Breast epithelium (tissue), 4 donors: ENCODE measurements around the gene RCAN1. TPM values are rescaled to one million over a fixed set of nuclear protein-coding genes. Genes with fewer than 3 reads are reported as not detected.
A peak's percentile ranks its signal among the peaks of the same experiment; 100 is the strongest.

Experiments used
- DNase-seq, 2 donors: peaks; one replicate each; pipeline ENCODE4 v3.0.0-alpha.2; 2019; ENCODE audit warnings: low spot score in 2 of 2
- H3K27ac ChIP-seq, 2 donors: fragments of 200-600 bp; sonication (generic) in 1 of 2; one replicate each; pipeline ENCODE4 v1.5.1; 2016 to 2019; ENCODE audit warnings: mild to moderate bottlenecking in 1 of 2
- H3K27me3 ChIP-seq, 2 donors: fragments of 200-600 bp; sonication (generic) in 1 of 2; one replicate each; pipeline versions ENCODE4 v1.5.1 to v1.6.0; 2017 to 2019; ENCODE audit warnings: control low read depth in 1 of 2, mild to moderate bottlenecking in 1 of 2
- H3K36me3 ChIP-seq: fragments of 200-600 bp; one replicate; pipeline ENCODE4 v1.5.1; 2019
- H3K4me1 ChIP-seq, 2 donors: fragments of 200-600 bp; sonication (generic); one replicate each; pipeline ENCODE4 v1.5.1; 2016 to 2019; ENCODE audit warnings: control low read depth in 1 of 2
- H3K4me3 ChIP-seq, 3 donors: fragments of 200-600 bp; sonication (generic); 1 replicate in 2 of 3; 2 replicates in 1 of 3; pipeline ENCODE4 v1.5.1; 2016 to 2019; ENCODE audit warnings: mild to moderate bottlenecking in 3 of 3, moderate library complexity in 2 of 3
- H3K9me3 ChIP-seq, 2 donors: fragments of 200-600 bp; sonication (generic) in 1 of 2; one replicate each; pipeline ENCODE4 v1.5.1; 2016 to 2019; ENCODE audit warnings: control low read depth in 1 of 2
- POLR2A ChIP-seq: fragments of 450-650 bp; IDR thresholded peaks from one replicate; pipeline ENCODE4 v1.6.1; 2016; ENCODE audit warnings: antibody characterized with exemption, mild to moderate bottlenecking, moderate library complexity
- POLR2AphosphoS5 ChIP-seq, 3 donors: sonication (generic); formaldehyde crosslinking; IDR thresholded peaks; one replicate each; pipeline ENCODE4 v1.6.1; 2017; ENCODE audit warnings: antibody characterized with exemption in 3 of 3
- intact Hi-C: fragments of 100-400 bp; cut with DNase I; formaldehyde crosslinking; loops from one replicate; pipeline ENCODE4 v1.15.1; 2023; ENCODE audit warnings: low total_unique reads
- total RNA-seq, 3 donors: library from RNA; depleted of rRNA; stranded (reverse); fragments of >200 nt; gene quantifications; one replicate each; pipeline ENCODE4 v1.1.0, GENCODE V29; 2016
- TF ChIP-seq, protein P1 (sequence below), 3 donors: fragments of 450-650 bp; IDR thresholded peaks; one replicate each; pipeline ENCODE4 v1.5.1; 2016 to 2017; ENCODE audit warnings: antibody characterized with exemption in 3 of 3, mild to moderate bottlenecking in 3 of 3, moderate library complexity in 3 of 3

RCAN1 gene
- 10 to 100 TPM; 30.1 to 73.0 (median 47.9) TPM for total RNA-seq

- no peaks in the 10 kb centered on the region for H3K36me3 ChIP-seq
- H3K27me3 ChIP-seq, result no peaks in the 10 kb centered on the region
- H3K9me3 ChIP-seq, result no peaks in the 10 kb centered on the region
- intact Hi-C loops, result no loop called here
- H3K4me1 ChIP-seq, result peaks cover 0 to 10% of the 10 kb centered on the region in 2 donors
- TF ChIP-seq POLR2AphosphoS5 (IDR thresholded peaks at IDR 0.05) (peak; percentile 53 to 74 (median 64)), POLR2A (no peak)
- TF ChIP-seq, protein P1, sequence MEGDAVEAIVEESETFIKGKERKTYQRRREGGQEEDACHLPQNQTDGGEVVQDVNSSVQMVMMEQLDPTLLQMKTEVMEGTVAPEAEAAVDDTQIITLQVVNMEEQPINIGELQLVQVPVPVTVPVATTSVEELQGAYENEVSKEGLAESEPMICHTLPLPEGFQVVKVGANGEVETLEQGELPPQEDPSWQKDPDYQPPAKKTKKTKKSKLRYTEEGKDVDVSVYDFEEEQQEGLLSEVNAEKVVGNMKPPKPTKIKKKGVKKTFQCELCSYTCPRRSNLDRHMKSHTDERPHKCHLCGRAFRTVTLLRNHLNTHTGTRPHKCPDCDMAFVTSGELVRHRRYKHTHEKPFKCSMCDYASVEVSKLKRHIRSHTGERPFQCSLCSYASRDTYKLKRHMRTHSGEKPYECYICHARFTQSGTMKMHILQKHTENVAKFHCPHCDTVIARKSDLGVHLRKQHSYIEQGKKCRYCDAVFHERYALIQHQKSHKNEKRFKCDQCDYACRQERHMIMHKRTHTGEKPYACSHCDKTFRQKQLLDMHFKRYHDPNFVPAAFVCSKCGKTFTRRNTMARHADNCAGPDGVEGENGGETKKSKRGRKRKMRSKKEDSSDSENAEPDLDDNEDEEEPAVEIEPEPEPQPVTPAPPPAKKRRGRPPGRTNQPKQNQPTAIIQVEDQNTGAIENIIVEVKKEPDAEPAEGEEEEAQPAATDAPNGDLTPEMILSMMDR (IDR thresholded peaks at IDR 0.05), result peak in 1 of 3 donors; percentile 12
- H3K4me3 ChIP-seq, result peak within 1 kb of the TSS; percentile 68 to 91 (median 82)
- peak within 1 kb of the TSS; percentile 86 to 93 for H3K27ac ChIP-seq
- peak; percentile 85 to 88 for DNase-seq
These were observed at the start of gene RCAN1 for GRCh38 chr21:34614628-34615486. Gene RCAN1, minus strand, starts transcription at chr21:34615113. Its CDS starts 102 bp downstream, at chr21:34615011.

- no peaks in the 10 kb centered on the region for H3K4me1 ChIP-seq
- TF ChIP-seq POLR2AphosphoS5 (IDR thresholded peaks at IDR 0.05) (no peak), POLR2A (no peak)
- TF ChIP-seq, protein P1 (IDR thresholded peaks at IDR 0.05), result no peak
- intact Hi-C loops, result no loop called here
- no peaks in the 10 kb centered on the region for H3K36me3 ChIP-seq
- DNase-seq, result no peak
- no peak overlapping the region for H3K4me3 ChIP-seq
- H3K9me3 ChIP-seq, result peaks cover 9 to 17% of the 10 kb centered on the region in 2 donors
- no peak overlapping the region for H3K27ac ChIP-seq
- H3K27me3 ChIP-seq, result no peaks in the 10 kb centered on the region
These were observed 46.9 kb upstream of the RCAN1 start for GRCh38 chr21:34661848-34662247.

DNA sequence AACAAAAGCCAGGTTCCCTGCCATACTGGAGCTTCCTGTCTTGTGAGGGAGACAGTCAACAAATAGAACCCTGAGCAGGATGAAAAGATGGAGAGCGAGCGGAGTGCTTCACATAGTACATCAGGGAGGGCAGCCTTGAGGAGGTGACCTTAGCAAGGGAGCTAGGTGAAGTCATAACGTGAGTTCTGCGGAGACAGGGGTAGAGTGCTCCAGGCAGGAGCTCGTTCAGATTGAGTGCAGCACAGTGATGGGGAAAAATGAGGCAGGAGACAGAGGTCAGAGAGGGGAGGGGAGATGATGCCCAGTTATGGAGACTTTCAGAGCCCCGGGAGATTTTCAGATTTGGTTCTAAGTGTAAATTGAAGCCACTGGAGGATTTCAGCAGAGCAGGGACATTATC lies 38.6 kb upstream of the RCAN1 start:
- Histone ChIP-seq H3K4me3 (no peak overlapping the region), H3K9me3 (peaks cover 0 to 8% of the 10 kb centered on the region in 2 donors)
- intact Hi-C loops, result no loop called here

GRCh38 chr21:34651642-34652041 lies 36.7 kb upstream of the RCAN1 start:
- TF ChIP-seq POLR2AphosphoS5 (IDR thresholded peaks at IDR 0.05) (no peak), POLR2A (no peak)
- TF ChIP-seq, protein P1 (IDR thresholded peaks at IDR 0.05), result no peak
- Histone ChIP-seq H3K4me3 (no peak overlapping the region), H3K36me3 (no peaks in the 10 kb centered on the region), H3K9me3 (peaks cover 0 to 8% of the 10 kb centered on the region in 2 donors), H3K4me1 (no peaks in the 10 kb centered on the region), H3K27ac (no peak overlapping the region), H3K27me3 (no peaks in the 10 kb centered on the region)
- DNase-seq, result no peak
- intact Hi-C loops, result no loop called here

More for the DNA sequence above, 38.6 kb upstream of the RCAN1 start:
- H3K36me3 ChIP-seq, result no peaks in the 10 kb centered on the region
- no peak overlapping the region for H3K27ac ChIP-seq
- no peaks in the 10 kb centered on the region for H3K4me1 ChIP-seq
- DNase-seq, result no peak
- H3K27me3 ChIP-seq, result no peaks in the 10 kb centered on the region
- TF ChIP-seq POLR2A (no peak), POLR2AphosphoS5 (IDR thresholded peaks at IDR 0.05) (no peak)
- TF ChIP-seq, protein P1 (IDR thresholded peaks at IDR 0.05), result no peak

DNA sequence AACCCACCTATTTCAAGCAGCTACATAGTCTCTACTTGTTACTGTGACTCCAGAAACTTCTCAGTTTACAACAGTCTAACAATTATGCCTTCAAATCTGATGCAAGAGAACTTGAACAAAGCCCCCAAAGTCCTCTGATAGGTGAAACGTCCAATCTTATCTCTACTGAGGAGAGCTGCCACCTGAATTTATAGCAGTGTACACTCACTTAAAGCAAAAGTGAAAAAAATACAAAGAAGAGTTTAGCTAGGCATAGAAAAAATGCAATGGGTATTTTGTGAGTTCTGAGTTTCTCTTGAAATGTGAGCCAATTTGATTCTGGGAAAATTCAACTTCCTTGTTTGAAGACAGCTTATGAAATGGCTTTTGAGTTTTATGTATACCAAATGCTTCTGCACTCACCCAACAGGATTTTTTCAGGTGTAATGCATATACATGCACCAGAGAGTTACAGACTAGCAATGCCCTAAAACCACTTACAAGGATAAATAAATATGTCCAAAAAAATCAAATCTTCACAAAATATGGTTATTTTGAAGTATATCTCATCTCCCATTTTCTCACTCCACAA lies 36.0 kb upstream of the RCAN1 start:
- Histone ChIP-seq H3K4me3 (no peak overlapping the region), H3K4me1 (no peaks in the 10 kb centered on the region), H3K36me3 (no peaks in the 10 kb centered on the region), H3K9me3 (peaks cover 0 to 8% of the 10 kb centered on the region in 2 donors), H3K27me3 (no peaks in the 10 kb centered on the region), H3K27ac (no peak overlapping the region)
- intact Hi-C loops, result no loop called here
- TF ChIP-seq POLR2AphosphoS5 (IDR thresholded peaks at IDR 0.05), result no peak
- TF ChIP-seq POLR2A, result no peak
- TF ChIP-seq, protein P1 (IDR thresholded peaks at IDR 0.05), result no peak
- no peak for DNase-seq
